Thoracic aorta (tissue), 2 donors: Measurements from ENCODE around the gene CDH23. TPM values are rescaled to one million over a fixed set of nuclear protein-coding genes. Genes with fewer than 3 reads are reported as not detected.
A peak's percentile ranks its signal among the peaks of the same experiment; 100 is the strongest.

Source experiments
- ATAC-seq: fragments of 150-250 bp; one replicate; pipeline ENCODE4 v1.8.0; 2017; ENCODE audit warnings: low read depth; ENCODE audit not compliant: insufficient number of reproducible peaks, low FRiP score
- DNase-seq: peaks from one replicate; pipeline ENCODE4 v3.0.0-alpha.2; 2020; ENCODE audit warnings: low spot score
- H3K27ac ChIP-seq, 2 donors: fragments of 200-600 bp; sonication (generic); 1 replicate in 1 of 2; 2 replicates in 1 of 2; pipeline ENCODE4 v1.5.1; 2016; ENCODE audit warnings: mild to moderate bottlenecking in 2 of 2, moderate library complexity in 2 of 2
- H3K27me3 ChIP-seq: fragments of 200-600 bp; sonication (generic); replicated peaks from 2 replicates; pipeline ENCODE4 v1.6.0; 2016; ENCODE audit warnings: mild to moderate bottlenecking; ENCODE audit not compliant: insufficient read depth
- H3K36me3 ChIP-seq: fragments of 200-600 bp; sonication (generic); one replicate; pipeline ENCODE4 v1.5.1; 2016
- H3K4me1 ChIP-seq, 2 donors: fragments of 200-600 bp; sonication (generic); 1 replicate in 1 of 2; 2 replicates in 1 of 2; pipeline versions ENCODE4 v1.5.1 to v1.6.0; 2016; ENCODE audit warnings: low read depth in 2 of 2, mild to moderate bottlenecking in 1 of 2; ENCODE audit not compliant: control insufficient read depth in 1 of 2
- H3K4me3 ChIP-seq: fragments of 200-600 bp; sonication (generic); 2 replicates; pipeline ENCODE4 v1.5.1; 2016; ENCODE audit warnings: mild to moderate bottlenecking
- H3K9me3 ChIP-seq: fragments of 200-600 bp; sonication (generic); 2 replicates; pipeline ENCODE4 v1.5.1; 2016
- total RNA-seq, 2 donors: library from RNA; depleted of rRNA; stranded (reverse); fragments of >200 nt; gene quantifications; one replicate each; pipeline versions ENCODE4 v1.1.0 to v1.2.3, GENCODE V29; 2016
- TF ChIP-seq, protein P1 (sequence below): fragments of 200-600 bp; sonication (generic); IDR thresholded peaks from one replicate; pipeline ENCODE4 v1.5.1; 2019; ENCODE audit warnings: antibody characterized with exemption

CDH23 gene
- total RNA-seq, 2 donors from 2014 or later: 10.6 to 10.8 TPM

DNA sequence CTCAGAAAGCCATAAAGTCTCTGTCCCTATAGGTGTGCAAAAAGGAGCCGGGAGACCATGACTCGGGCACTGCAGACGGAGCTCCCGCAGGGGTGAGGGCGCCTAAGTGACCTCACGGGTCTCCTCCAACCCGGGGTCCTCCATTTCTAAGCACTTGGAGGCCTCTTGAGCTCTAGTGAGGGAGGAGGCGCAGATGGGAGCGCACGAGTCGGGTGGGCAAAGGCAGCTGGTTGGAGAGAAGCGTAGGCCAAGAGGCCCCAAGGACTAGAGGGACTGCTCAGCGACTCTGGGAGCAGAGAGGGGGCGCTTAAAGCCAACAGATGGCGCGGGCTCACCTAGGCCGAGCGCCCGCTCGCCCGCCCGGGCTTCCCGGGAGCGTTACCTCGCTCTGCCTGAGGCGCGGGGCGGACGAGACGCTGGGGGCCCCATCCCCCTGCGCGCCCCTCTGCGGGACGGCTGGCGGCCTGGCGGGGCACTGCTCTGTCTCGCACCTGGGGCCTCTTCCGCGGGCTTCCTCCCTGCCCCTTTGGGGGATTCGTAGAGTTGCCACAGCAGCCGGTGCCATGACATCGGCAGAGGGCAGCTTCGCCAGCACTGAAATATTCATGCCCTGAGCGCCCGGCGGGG lies 523 bp upstream of the CDH23 start:
- TF ChIP-seq, protein P1, sequence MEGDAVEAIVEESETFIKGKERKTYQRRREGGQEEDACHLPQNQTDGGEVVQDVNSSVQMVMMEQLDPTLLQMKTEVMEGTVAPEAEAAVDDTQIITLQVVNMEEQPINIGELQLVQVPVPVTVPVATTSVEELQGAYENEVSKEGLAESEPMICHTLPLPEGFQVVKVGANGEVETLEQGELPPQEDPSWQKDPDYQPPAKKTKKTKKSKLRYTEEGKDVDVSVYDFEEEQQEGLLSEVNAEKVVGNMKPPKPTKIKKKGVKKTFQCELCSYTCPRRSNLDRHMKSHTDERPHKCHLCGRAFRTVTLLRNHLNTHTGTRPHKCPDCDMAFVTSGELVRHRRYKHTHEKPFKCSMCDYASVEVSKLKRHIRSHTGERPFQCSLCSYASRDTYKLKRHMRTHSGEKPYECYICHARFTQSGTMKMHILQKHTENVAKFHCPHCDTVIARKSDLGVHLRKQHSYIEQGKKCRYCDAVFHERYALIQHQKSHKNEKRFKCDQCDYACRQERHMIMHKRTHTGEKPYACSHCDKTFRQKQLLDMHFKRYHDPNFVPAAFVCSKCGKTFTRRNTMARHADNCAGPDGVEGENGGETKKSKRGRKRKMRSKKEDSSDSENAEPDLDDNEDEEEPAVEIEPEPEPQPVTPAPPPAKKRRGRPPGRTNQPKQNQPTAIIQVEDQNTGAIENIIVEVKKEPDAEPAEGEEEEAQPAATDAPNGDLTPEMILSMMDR: peak; percentile 32
- Histone ChIP-seq H3K4me1 (peaks cover 10 to 17% of the 10 kb centered on the region in 2 donors), H3K27me3 (no peaks in the 10 kb centered on the region), H3K9me3 (no peaks in the 10 kb centered on the region), H3K27ac (no peak overlapping the region), H3K4me3 (peak overlapping the region; percentile 75), H3K36me3 (no peaks in the 10 kb centered on the region)
- DNase-seq: no peak
- ATAC-seq: no peak

- H3K4me1 ChIP-seq: peaks cover 10 to 17% of the 10 kb centered on the region in 2 donors
- ATAC-seq (no peak), DNase-seq (no peak)
- H3K27me3 ChIP-seq: no peaks in the 10 kb centered on the region
- no peaks in the 10 kb centered on the region for H3K36me3 ChIP-seq
- H3K4me3 ChIP-seq: peak overlapping the region; percentile 75
- no peaks in the 10 kb centered on the region for H3K9me3 ChIP-seq
- TF ChIP-seq, protein P1: no peak
- H3K27ac ChIP-seq: no peak overlapping the region
Measured at GRCh38 chr10:71397296-71398212, 834 bp downstream of the CDH23 start.

DNA sequence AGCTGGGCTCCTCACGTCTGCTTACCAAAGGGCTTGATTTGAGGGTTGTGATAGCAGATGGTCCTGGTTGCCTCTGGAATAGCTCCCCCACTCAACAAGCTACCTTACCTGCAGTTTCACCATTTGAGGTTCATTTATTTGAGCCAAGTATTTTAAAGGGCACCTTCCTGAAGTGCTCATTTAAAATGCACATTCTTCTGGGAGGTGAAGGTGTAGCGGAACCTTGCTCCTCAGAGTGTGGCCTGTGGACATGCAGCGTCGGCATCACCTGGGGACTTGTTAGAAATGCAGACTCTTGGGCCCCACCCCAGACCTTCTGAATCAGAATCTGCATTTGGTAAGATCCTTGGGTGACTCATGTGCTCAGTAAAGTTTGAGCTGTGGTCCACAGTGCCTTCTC lies 2.3 kb downstream of the CDH23 start:
- no peak for ATAC-seq
- TF ChIP-seq, protein P1: no peak
- Histone ChIP-seq H3K27me3 (no peaks in the 10 kb centered on the region), H3K36me3 (no peaks in the 10 kb centered on the region), H3K4me3 (no peak overlapping the region), H3K4me1 (peaks cover 10 to 17% of the 10 kb centered on the region in 2 donors), H3K9me3 (no peaks in the 10 kb centered on the region), H3K27ac (no peak overlapping the region)
- no peak for DNase-seq

- no peaks in the 10 kb centered on the region for H3K36me3 ChIP-seq
- no peaks in the 10 kb centered on the region for H3K27me3 ChIP-seq
- H3K4me1 ChIP-seq: peaks cover 10 to 17% of the 10 kb centered on the region in 2 donors
- H3K4me3 ChIP-seq: no peak overlapping the region
- no peak for ATAC-seq
- no peak overlapping the region for H3K27ac ChIP-seq
- H3K9me3 ChIP-seq: no peaks in the 10 kb centered on the region
- TF ChIP-seq, protein P1: no peak
- no peak for DNase-seq
Measured at GRCh38 chr10:71399946-71400345, 3.2 kb downstream of the CDH23 start.

DNA sequence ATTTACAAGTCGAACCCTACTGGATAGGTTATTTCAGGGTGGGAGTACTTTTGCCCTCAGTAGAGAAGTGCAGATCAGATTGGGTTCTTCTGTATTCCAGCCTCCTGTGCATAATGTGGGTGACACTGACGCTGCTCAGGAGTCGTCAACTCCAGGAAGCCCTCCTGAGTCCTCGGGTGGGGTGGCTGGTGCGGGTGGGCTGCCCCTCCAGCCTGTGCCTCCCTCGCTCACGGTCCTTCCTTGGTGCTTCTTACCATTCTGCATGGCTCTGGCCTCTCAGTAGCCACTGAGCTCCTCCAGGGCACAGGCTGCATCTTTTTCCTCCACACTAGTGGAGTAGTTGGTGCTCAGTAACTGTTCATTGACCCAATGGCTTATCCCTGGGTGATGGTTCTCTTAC lies 4.3 kb downstream of the CDH23 start:
- ATAC-seq (no peak), DNase-seq (no peak)
- Histone ChIP-seq H3K36me3 (no peaks in the 10 kb centered on the region), H3K9me3 (no peaks in the 10 kb centered on the region), H3K4me3 (no peak overlapping the region), H3K4me1 (peaks cover 10 to 17% of the 10 kb centered on the region in 2 donors), H3K27ac (no peak overlapping the region), H3K27me3 (no peaks in the 10 kb centered on the region)
- TF ChIP-seq, protein P1: no peak
